NCI-H2171 treated with DMSO at 0.1 percent for 48 hours (cell line): ENCODE measurements around the gene FBXO33.

Experiments used
- DNase-seq: peaks from one replicate; lab custom pipeline; 2025; lab: John Stamatoyannopoulos, UW

FBXO33 gene

DNA sequence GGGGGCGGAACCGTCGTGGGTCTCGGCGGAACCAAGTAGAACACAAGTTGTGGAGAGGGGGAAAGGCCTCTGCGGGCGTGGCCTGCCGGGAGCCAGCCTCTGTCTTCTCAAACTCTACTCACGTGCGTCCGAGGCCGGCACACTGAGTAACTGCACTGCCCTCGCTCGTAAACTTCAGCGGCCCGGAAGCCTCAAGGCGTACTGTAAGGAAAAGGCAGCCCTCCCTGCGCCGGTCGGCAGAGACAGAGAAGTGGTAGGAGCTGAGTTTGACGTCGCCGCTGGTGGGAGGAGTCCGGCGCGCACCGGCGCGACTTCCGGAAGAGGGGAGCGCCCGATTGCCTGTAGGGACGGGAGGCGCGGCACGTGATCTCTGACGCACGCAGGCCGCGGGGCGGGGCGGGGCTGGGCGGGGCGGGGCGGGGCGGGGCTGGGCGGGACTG lies at the start of gene FBXO33:
FBXO33 (minus strand) TSS at position 255 of the 440 bp plus-strand sequence. CDS start 271 bp downstream, outside the sequence.
- DNase-seq = peak; percentile 96

- no peak for DNase-seq
These were observed 42.2 kb upstream of the FBXO33 start for GRCh38 chr14:39474416-39474911.

DNA sequence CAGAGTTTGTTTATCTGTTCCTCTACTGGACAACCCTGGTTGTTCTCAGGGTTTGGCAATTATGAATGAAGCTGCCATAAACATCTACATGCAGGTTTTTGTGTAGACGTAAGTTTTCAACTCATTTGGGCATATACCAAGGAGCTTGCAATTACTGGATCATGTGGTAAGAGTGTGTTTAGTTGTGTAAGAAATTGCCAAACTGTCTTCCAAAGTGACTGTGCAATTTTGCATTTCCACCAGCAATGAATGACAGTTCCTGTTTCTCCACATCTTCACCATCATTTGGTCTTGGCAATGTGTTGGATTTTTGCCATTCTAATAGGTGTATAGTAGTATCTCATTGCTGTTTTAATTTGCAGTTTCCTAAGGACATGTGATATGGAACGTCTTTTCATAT lies 39.8 kb upstream of the FBXO33 start:
- DNase-seq = no peak

DNA sequence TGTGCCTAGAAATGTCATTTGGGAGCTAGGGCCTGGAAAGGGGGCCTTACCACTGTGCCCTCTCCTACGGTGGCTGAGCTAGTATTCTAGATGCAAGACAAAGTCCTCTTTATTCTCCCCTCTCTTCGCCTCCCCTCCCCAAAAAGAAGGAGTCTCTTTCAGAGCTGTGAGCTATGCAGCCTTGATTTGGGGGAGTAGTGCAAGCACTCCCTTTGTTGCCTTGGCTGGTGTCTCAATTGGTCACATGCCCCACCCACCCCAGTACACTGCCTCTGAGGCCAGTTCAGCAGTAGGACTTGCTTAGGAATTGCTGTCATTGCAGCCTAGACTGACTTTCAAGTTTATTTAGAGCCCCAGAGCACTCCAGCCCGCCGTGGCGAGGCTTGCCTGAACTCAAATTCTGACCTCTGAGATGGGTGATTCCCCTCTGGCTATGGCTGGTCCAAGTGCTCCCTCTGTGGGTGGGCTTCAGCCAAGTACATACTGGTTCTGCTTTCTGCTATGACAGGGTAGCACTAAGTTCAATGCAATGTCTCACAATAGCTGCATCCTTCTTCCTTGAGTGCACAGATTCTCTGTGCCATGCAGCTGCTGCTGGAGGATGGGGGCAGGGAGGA lies 37.0 kb upstream of the FBXO33 start:
- no peak for DNase-seq

DNA sequence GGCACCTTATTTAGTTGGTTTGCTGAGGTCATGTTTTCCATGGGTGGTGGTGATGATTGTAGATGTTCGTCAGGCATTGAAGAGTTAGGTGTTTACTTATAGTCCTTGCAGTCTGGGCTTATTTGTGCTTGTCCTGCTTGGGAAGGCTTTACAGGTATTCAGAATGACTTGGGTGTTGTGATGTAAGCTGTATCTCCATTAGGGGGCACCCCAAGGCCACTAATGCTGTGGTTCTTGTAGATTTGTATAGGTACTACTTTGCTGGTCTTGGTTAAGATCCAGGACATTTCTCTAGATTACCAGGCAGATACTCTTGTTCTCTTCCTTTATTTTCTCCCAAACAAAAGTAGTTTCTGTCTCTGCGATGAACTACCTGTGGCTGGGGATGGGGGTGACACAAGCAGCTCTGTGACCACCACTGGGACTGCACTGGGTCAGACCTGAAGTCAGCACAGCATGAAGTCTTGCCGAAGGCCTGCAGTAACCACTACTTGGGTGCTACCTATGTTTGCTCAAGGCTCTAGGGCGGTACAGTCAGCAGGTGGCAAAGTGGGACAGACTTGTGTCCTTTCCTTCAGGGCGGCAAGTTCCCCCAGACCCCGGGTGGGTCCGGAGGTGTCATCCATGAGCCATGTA lies 35.8 kb upstream of the FBXO33 start:
- DNase-seq = no peak

GRCh38 chr14:39459795-39460478 lies 27.7 kb upstream of the FBXO33 start:
- no peak for DNase-seq

- DNase-seq = no peak
These were observed 24.5 kb upstream of the FBXO33 start for GRCh38 chr14:39456702-39457250.

DNA sequence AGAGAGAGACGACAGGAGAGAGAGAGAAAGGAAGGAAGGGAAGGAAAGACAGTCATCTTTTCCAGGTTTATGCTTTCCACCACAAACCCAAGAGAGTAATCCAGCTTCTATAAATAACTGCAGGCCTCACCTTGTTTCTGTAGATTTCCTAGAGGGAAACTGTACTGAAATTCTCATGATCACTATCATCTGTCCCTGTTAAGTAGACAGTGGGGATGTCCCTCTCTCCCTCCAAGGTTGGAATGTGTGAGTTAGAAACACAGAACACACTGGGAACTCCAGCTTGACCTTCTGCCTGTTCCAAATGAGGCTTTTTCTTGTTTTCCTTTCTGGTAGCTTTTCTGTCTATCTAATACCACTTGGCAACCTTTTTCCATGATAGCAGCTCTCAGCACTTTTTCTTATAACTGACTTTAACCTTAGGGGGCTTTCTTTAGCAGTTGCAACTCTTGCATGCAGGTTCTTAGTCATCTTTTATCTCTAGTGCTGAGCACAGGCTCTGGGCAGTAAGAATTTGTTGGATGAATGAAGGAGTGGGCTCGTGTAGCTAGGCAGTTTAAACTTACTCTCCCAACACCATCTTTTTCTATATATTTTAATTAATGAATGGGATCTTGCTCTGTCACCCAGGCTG lies 22.8 kb upstream of the FBXO33 start:
- no peak for DNase-seq

DNA sequence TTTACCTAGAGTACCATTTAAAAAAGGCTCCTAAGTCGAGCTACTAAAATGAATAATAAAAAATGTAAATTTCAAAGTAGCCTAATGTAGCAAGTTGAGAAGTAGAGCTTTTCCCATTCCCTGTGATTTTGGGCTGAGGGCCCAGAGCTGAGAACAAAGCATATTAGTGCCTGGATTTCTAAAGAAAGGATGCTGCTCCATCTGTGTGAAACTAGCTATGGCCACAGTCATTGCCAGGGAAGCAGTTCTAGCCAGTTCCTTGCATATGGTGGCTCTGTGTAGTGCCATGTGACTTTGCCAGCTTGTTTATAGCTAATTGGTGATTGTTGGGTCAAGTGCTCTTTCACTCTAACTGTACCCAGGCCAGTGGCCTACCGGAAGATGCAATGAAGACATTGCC lies 20.4 kb upstream of the FBXO33 start:
- DNase-seq = no peak

DNA sequence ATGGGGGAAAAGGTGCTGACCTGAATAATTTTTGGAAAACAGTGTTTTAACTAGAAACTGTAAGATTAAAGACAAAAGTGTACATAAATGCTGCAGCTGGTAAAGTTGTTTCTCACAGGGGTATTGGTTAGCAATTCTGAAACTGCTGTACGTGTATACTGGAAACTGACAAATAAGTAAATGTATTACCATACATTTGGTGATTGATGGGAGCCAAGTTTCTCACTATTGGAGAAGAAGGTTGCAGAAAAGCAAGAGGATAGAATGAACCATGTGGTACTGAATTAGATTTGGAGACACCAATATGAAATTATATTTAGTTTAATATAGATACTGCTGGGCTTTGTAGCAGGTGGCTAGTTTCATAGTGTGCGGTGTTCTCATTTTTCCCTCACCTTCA lies 19.6 kb upstream of the FBXO33 start:
- no peak for DNase-seq

- no peak for DNase-seq
These were observed 15.0 kb upstream of the FBXO33 start for GRCh38 chr14:39447175-39447661.

- no peak for DNase-seq
These were observed 14.0 kb upstream of the FBXO33 start for GRCh38 chr14:39446131-39446744.

GRCh38 chr14:39442293-39442692 lies 10.1 kb upstream of the FBXO33 start:
- DNase-seq = no peak

DNA sequence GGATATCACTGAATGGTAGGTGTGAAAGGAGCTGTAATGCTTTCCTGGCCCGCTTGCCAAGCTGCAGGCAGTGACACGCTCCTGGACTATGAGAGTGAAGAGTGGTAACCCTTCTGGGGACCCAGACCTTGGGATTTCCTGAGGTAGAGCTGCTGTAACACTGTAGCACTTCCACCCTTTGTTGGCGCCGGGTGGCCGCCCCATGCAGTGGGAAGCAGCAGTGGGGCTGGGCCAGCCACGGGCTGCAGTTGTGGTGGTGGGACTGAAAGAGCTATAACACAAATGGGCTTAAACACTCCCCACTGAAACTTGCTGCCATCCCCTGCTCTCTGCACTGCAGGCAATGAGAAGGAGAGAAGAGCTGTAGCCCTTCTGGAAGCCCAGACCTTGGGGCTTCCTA lies 9.6 kb upstream of the FBXO33 start:
- no peak for DNase-seq

- no peak for DNase-seq
These were observed 8.7 kb upstream of the FBXO33 start for GRCh38 chr14:39440975-39441374.

DNA sequence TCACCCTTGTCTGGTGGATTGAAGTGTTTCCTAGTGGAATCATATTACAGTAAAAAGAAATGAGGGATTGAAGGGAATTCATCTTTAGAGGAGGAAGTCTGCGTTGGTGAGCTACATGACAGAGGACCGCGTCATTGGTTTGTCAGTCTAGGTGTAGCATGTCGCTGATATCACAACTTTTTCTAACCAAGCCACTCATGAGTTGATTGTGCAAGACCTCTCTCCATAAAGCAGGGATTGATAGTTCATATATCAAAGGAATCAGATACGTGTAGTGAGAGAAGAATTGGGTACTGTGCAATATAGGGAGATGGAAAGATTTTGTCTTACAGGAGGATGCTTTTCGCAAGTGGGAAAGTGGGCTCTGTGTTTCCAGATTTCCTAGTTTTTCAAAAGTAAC lies 3.0 kb upstream of the FBXO33 start:
- no peak for DNase-seq

- no peak for DNase-seq
These were observed 2.2 kb upstream of the FBXO33 start for GRCh38 chr14:39434401-39434800.

- no peak for DNase-seq
These were observed 1.2 kb upstream of the FBXO33 start for GRCh38 chr14:39433452-39433813.

DNA sequence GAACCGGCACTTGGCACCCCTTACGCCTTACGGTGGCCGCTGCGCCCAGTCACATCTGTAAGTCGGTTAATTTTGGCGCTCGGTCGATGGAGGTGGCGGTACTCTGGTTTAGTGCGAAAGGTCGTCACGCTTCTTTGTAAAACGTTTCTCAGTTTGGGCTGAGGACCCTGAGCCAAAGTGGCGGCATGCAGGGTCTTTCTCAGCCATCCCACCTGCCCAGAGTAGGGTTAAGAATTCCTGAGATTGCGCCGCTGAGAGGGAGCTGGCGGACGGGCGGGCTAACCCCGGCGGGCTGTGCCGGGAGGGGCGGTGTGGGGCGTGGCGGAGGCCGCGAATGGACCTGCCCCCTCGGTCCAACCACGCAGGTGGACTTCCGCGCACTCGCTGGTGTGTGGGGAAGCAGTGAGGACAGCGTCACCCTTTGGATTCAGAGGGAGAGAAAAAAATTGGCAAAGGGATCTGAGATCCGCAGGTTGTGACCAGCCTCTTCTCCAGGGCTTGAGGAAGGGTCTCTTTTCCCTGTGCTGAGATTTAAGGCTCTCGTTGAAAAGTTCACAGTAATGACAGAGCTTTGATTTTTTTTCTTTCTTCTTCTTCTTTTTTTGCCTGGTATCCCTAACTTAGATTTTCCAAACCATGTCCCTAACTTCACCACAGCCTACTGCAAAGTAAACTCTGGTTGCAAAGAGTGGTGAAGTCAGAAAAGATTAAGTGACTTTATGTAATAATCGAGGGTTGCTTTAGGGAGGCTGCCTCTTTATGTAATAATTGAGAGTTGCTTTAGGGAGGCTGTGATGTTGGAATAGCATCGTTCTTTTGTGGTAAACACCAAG lies 602 bp upstream of the FBXO33 start:
- DNase-seq = peak; percentile 94

- peak; percentile 36 for DNase-seq
These were observed 636 bp downstream of the FBXO33 start for GRCh38 chr14:39431416-39432178.
